NCI-H2196 (cell line): ENCODE measurements around the gene ZNF684.
A peak's percentile ranks its signal among the peaks of the same experiment; 100 is the strongest.
"Not testable (repeated sequence)": the region's sequence is repeated elsewhere in the genome, so short reads cannot be mapped to it uniquely, and the experiment has no call there.

Experiments used
- DNase-seq: peaks from one replicate; lab custom pipeline; 2025; ENCODE audit not compliant: unreplicated experiment; lab: John Stamatoyannopoulos, UW

Gene ZNF684

GRCh38 chr1:40567825-40568224 is 36.4 kb downstream of the ZNF684 start:
- DNase-seq, result no peak

- not testable (repeated sequence) for DNase-seq
Measured at GRCh38 chr1:40574805-40575204, 43.4 kb downstream of the ZNF684 start.

- DNase-seq, result no peak
Measured at GRCh38 chr1:40575336-40575735, 43.9 kb downstream of the ZNF684 start.

GRCh38 chr1:40582116-40582515 is 50.7 kb downstream of the ZNF684 start:
- no peak for DNase-seq

- DNase-seq, result no peak
Measured at GRCh38 chr1:40583980-40584379, 52.5 kb downstream of the ZNF684 start.

GRCh38 chr1:40588586-40588985 is 57.1 kb downstream of the ZNF684 start:
- no peak for DNase-seq

- DNase-seq, result peak; percentile 33
Measured at GRCh38 chr1:40592107-40592803, 60.8 kb downstream of the ZNF684 start.

- DNase-seq, result no peak
Measured at GRCh38 chr1:40593449-40594186, 62.2 kb downstream of the ZNF684 start.

- peak; percentile 2 for DNase-seq
Measured at GRCh38 chr1:40594187-40594531, 62.7 kb downstream of the ZNF684 start.

- DNase-seq, result no peak
Measured at GRCh38 chr1:40595623-40596022, 64.2 kb downstream of the ZNF684 start.
